GM10266 (cell line): ENCODE measurements around the gene SI.
"Not testable (repeated sequence)": the region's sequence is repeated elsewhere in the genome, so short reads cannot be mapped to it uniquely, and the experiment has no call there.

Source experiments
- DNase-seq: peaks from one replicate; pipeline ENCODE4 v3.0.0; 2012; ENCODE audit errors: extremely low spot score
- CTCF ChIP-seq: IDR thresholded peaks from 2 replicates; pipeline ENCODE4 v1.5.1; 2012; ENCODE audit warnings: mild to moderate bottlenecking, low read depth; ENCODE audit not compliant: control insufficient read depth, insufficient read depth; ENCODE audit errors: missing control alignments

SI gene

GRCh38 chr3:165070682-165071081 is 7.6 kb downstream of the SI start:
- DNase-seq = no peak
- peak; percentile 12 for TF ChIP-seq CTCF

GRCh38 chr3:165056510-165056909 is 21.8 kb downstream of the SI start:
- peak; percentile 11 for TF ChIP-seq CTCF
- no peak for DNase-seq

- DNase-seq = no peak
- no peak for TF ChIP-seq CTCF
Observed at GRCh38 chr3:165040186-165040585, 38.1 kb downstream of the SI start.

GRCh38 chr3:165011557-165011956 is 66.7 kb downstream of the SI start:
- TF ChIP-seq CTCF = no peak
- DNase-seq = no peak

GRCh38 chr3:164984947-164985346 is 93.3 kb downstream of the SI start:
- DNase-seq = no peak
- no peak for TF ChIP-seq CTCF

- no peak for DNase-seq
- TF ChIP-seq CTCF = no peak
Observed at GRCh38 chr3:164962610-164963009, 115.7 kb downstream of the SI start.

- DNase-seq = no peak
- TF ChIP-seq CTCF = no peak
Observed at GRCh38 chr3:164952966-164953365, 125.3 kb downstream of the SI start.

GRCh38 chr3:164951403-164951802 is 126.9 kb downstream of the SI start:
- not testable (repeated sequence) for DNase-seq
